Lower leg skin (tissue), 3 donors: ENCODE measurements around the gene FERMT3.

Experiments
- POLR2A ChIP-seq, 2 donors: fragments of 450-650 bp; IDR thresholded peaks; one replicate each; pipeline ENCODE4 v1.6.1; 2016 to 2017; ENCODE audit warnings: antibody characterized with exemption in 2 of 2, mild to moderate bottlenecking in 1 of 2, moderate library complexity in 1 of 2
- TF ChIP-seq, protein P1 (sequence below), 3 donors: fragments of 450-650 bp; IDR thresholded peaks; one replicate each; pipeline ENCODE4 v1.5.1; 2016; ENCODE audit warnings: antibody characterized with exemption in 3 of 3, mild to moderate bottlenecking in 3 of 3, moderate library complexity in 2 of 3

DNA sequence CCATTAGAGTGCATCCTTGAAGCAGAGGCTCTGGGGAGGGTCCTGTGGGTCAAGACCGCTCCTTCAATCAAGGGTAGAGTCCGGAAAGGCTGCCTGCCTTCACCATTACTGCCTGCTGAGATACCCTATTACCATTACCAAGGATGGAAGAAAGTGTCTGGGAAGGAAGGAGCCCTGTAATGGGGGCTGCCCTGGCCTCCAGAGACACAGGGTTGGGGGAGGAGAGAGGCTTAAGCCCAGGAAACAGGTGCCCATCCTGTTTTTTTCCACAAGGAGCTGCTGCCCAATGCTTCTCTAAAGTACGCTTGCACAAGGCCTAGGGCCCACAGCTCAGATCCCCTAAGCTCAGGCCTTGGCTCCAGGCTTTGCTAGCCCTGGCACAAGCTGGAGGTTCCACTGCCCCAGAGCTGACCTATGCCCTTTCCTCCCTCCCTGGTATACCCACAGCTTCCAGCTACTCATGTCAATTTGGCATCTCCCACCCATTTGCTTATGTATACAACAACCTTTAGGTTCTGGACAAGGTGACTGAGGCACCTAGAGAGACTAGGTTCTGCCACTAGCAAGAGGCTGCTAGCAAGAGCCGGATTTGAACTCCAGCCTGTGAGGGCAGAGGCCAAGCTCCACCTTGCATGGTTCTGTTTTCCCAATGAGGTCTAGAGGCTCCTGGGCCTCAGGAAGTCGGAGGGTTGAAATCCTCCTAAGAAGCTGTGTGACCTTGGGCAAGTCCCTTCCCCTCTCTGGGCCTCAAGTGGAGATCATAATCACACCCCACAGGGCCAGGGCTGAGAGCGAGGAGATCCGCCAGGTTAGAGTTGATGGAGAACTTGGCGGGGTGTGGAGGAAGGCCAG is 43.3 kb downstream of the FERMT3 start:
- TF ChIP-seq, protein P1, sequence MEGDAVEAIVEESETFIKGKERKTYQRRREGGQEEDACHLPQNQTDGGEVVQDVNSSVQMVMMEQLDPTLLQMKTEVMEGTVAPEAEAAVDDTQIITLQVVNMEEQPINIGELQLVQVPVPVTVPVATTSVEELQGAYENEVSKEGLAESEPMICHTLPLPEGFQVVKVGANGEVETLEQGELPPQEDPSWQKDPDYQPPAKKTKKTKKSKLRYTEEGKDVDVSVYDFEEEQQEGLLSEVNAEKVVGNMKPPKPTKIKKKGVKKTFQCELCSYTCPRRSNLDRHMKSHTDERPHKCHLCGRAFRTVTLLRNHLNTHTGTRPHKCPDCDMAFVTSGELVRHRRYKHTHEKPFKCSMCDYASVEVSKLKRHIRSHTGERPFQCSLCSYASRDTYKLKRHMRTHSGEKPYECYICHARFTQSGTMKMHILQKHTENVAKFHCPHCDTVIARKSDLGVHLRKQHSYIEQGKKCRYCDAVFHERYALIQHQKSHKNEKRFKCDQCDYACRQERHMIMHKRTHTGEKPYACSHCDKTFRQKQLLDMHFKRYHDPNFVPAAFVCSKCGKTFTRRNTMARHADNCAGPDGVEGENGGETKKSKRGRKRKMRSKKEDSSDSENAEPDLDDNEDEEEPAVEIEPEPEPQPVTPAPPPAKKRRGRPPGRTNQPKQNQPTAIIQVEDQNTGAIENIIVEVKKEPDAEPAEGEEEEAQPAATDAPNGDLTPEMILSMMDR (IDR thresholded peaks at IDR 0.05) = no peak
- TF ChIP-seq POLR2A (IDR thresholded peaks at IDR 0.05) = no peak
